Skeletal muscle satellite cell (primary cell): ENCODE data around the gene ATP10B.
"Not testable (repeated sequence)": the region's sequence is repeated elsewhere in the genome, so short reads cannot be mapped to it uniquely, and the experiment has no call there.

ENCODE experiments used
- H3K27me3 ChIP-seq: 2 replicates; pipeline ENCODE4 v1.7.0; 2013; ENCODE audit warnings: low read length; ENCODE audit not compliant: control insufficient read depth, insufficient read depth
- H3K36me3 ChIP-seq: 2 replicates; pipeline ENCODE4 v1.7.0; 2013; ENCODE audit warnings: mild to moderate bottlenecking, control low read depth, low read length; ENCODE audit not compliant: insufficient read depth
- H3K4me1 ChIP-seq: 2 replicates; pipeline ENCODE4 v1.7.0; 2013; ENCODE audit warnings: low read length; ENCODE audit not compliant: control insufficient read depth, insufficient read depth
- H3K4me2 ChIP-seq: 2 replicates; pipeline ENCODE4 v1.7.0; 2013; ENCODE audit warnings: mild to moderate bottlenecking, low read length
- H3K4me3 ChIP-seq: 2 replicates; pipeline ENCODE4 v1.7.0; 2013; ENCODE audit warnings: low read length
- H3K9ac ChIP-seq: 2 replicates; pipeline ENCODE4 v1.7.0; 2013; ENCODE audit warnings: mild to moderate bottlenecking, low read depth, low read length, moderate library complexity
- H3K9me3 ChIP-seq: replicated peaks from 2 replicates; pipeline ENCODE4 v1.7.0; 2013; ENCODE audit warnings: mild to moderate bottlenecking, control low read depth, low read length

Gene ATP10B

GRCh38 chr5:160846642-160847041, 5.4 kb downstream of the ATP10B start:
- H3K9ac ChIP-seq = no peak overlapping the region
- no peaks in the 10 kb centered on the region for H3K27me3 ChIP-seq
- no peaks in the 10 kb centered on the region for H3K4me1 ChIP-seq

GRCh38 chr5:160844177-160844576, 7.8 kb downstream of the ATP10B start:
- H3K36me3 ChIP-seq = no peaks in the 10 kb centered on the region
- H3K27me3 ChIP-seq = no peaks in the 10 kb centered on the region
- no peak overlapping the region for H3K9ac ChIP-seq
- H3K4me2 ChIP-seq = no peak overlapping the region
- no peaks in the 10 kb centered on the region for H3K4me1 ChIP-seq
- H3K4me3 ChIP-seq = no peak overlapping the region
- no peaks in the 10 kb centered on the region for H3K9me3 ChIP-seq

More at GRCh38 chr5:160846642-160847041, 5.4 kb downstream of the ATP10B start:
- H3K4me2 ChIP-seq = no peak overlapping the region
- no peaks in the 10 kb centered on the region for H3K36me3 ChIP-seq
- H3K9me3 ChIP-seq = no peaks in the 10 kb centered on the region
- H3K4me3 ChIP-seq = no peak overlapping the region

- Histone ChIP-seq H3K9ac (no peak overlapping the region), H3K4me3 (no peak overlapping the region), H3K9me3 (no peaks in the 10 kb centered on the region)
Measured at GRCh38 chr5:160843240-160843639, 8.8 kb downstream of the ATP10B start.

GRCh38 chr5:160837749-160838593, 14.0 kb downstream of the ATP10B start:
- Histone ChIP-seq H3K27me3 (no peaks in the 10 kb centered on the region), H3K9ac (no peak overlapping the region)

More at GRCh38 chr5:160843240-160843639, 8.8 kb downstream of the ATP10B start:
- H3K27me3 ChIP-seq = no peaks in the 10 kb centered on the region
- no peaks in the 10 kb centered on the region for H3K36me3 ChIP-seq
- no peaks in the 10 kb centered on the region for H3K4me1 ChIP-seq
- no peak overlapping the region for H3K4me2 ChIP-seq

GRCh38 chr5:160837211-160837610, 14.8 kb downstream of the ATP10B start:
- no peak overlapping the region for H3K4me3 ChIP-seq
- no peak overlapping the region for H3K9ac ChIP-seq
- H3K27me3 ChIP-seq = no peaks in the 10 kb centered on the region
- H3K9me3 ChIP-seq = no peaks in the 10 kb centered on the region
- H3K4me2 ChIP-seq = no peak overlapping the region
- H3K4me1 ChIP-seq = no peaks in the 10 kb centered on the region
- H3K36me3 ChIP-seq = no peaks in the 10 kb centered on the region

More at GRCh38 chr5:160837749-160838593, 14.0 kb downstream of the ATP10B start:
- no peaks in the 10 kb centered on the region for H3K9me3 ChIP-seq
- no peak overlapping the region for H3K4me3 ChIP-seq
- no peaks in the 10 kb centered on the region for H3K4me1 ChIP-seq
- no peak overlapping the region for H3K4me2 ChIP-seq
- no peaks in the 10 kb centered on the region for H3K36me3 ChIP-seq

GRCh38 chr5:160835818-160836528, 16.0 kb downstream of the ATP10B start:
- H3K36me3 ChIP-seq = no peaks in the 10 kb centered on the region
- no peaks in the 10 kb centered on the region for H3K9me3 ChIP-seq
- H3K4me2 ChIP-seq = no peak overlapping the region
- H3K27me3 ChIP-seq = no peaks in the 10 kb centered on the region
- H3K9ac ChIP-seq = no peak overlapping the region
- no peak overlapping the region for H3K4me3 ChIP-seq
- H3K4me1 ChIP-seq = no peaks in the 10 kb centered on the region

- Histone ChIP-seq H3K4me1 (no peaks in the 10 kb centered on the region), H3K27me3 (no peaks in the 10 kb centered on the region), H3K9me3 (no peaks in the 10 kb centered on the region), H3K4me2 (no peak overlapping the region), H3K9ac (no peak overlapping the region), H3K4me3 (no peak overlapping the region), H3K36me3 (no peaks in the 10 kb centered on the region)
Measured at GRCh38 chr5:160835376-160835775, 16.6 kb downstream of the ATP10B start.

GRCh38 chr5:160833806-160834205, 18.2 kb downstream of the ATP10B start:
- Histone ChIP-seq H3K27me3 (no peaks in the 10 kb centered on the region), H3K9ac (no peak overlapping the region)

GRCh38 chr5:160831801-160832200, 20.2 kb downstream of the ATP10B start:
- no peaks in the 10 kb centered on the region for H3K36me3 ChIP-seq
- H3K4me2 ChIP-seq = no peak overlapping the region
- H3K9ac ChIP-seq = no peak overlapping the region
- H3K4me1 ChIP-seq = no peaks in the 10 kb centered on the region
- no peak overlapping the region for H3K4me3 ChIP-seq
- H3K27me3 ChIP-seq = no peaks in the 10 kb centered on the region
- H3K9me3 ChIP-seq = no peaks in the 10 kb centered on the region

More at GRCh38 chr5:160833806-160834205, 18.2 kb downstream of the ATP10B start:
- Histone ChIP-seq H3K4me1 (no peaks in the 10 kb centered on the region), H3K4me2 (no peak overlapping the region), H3K9me3 (no peaks in the 10 kb centered on the region), H3K4me3 (no peak overlapping the region), H3K36me3 (no peaks in the 10 kb centered on the region)

GRCh38 chr5:160824301-160825001, 27.6 kb downstream of the ATP10B start:
- Histone ChIP-seq H3K4me1 (no peaks in the 10 kb centered on the region), H3K9me3 (no peaks in the 10 kb centered on the region), H3K4me2 (no peak overlapping the region), H3K27me3 (no peaks in the 10 kb centered on the region), H3K36me3 (no peaks in the 10 kb centered on the region), H3K9ac (no peak overlapping the region), H3K4me3 (no peak overlapping the region)

GRCh38 chr5:160812996-160813395, 39.0 kb downstream of the ATP10B start:
- H3K9ac ChIP-seq, H3K4me3 ChIP-seq, H3K36me3 ChIP-seq, H3K4me1 ChIP-seq, H3K27me3 ChIP-seq, H3K4me2 ChIP-seq, H3K9me3 ChIP-seq: not testable (repeated sequence)
